ENCODE measurements around the gene KCNA2. TPM values are rescaled to one million over a fixed set of nuclear protein-coding genes. Genes with fewer than 3 reads are reported as not detected.

KCNA2 gene
- total and polyA plus RNA-seq, 2 of the 13 experiments (the other 11 are each of a cell fraction or from before 2014, with no cell fraction given), result not detected

- ATAC-seq (no peak), FAIRE-seq (no peak), DNase-seq (ENCODE audit: low spot score) (no peak)
- intact Hi-C loops (cut with micrococcal nuclease; ENCODE audit: unreplicated experiment) (no loop called here), in situ Hi-C loops (cut with HindIII; ENCODE audit: extremely low pct_ligation_motif_present, low pct_unique_long_range_greater_than_20kb) (no loop called here)
- Histone ChIP-seq H3K9me3 (ENCODE audit: low read length) (no peaks in the 10 kb centered on the region), H3K4me2 (ENCODE audit: low read depth, low read length) (no peak overlapping the region), H3K79me2 (ENCODE audit: insufficient read depth, low read length) (no peaks in the 10 kb centered on the region), H3K4me1 (ENCODE audit: insufficient read depth, low read length) (no peaks in the 10 kb centered on the region), H4K20me1 (ENCODE audit: insufficient read depth, low read length) (no peaks in the 10 kb centered on the region), H3K27ac (ENCODE audit: extremely low read length, insufficient read depth, low read length) (no peak overlapping the region), H3K27me3 (ENCODE audit: control insufficient read depth in 1 of 2, insufficient read depth in 2 of 2, low read length in 2 of 2) (0 out of 5 replicates have a peak, but pooled peaks cover 0 to 4% of the 10 kb centered on the region in 2 experiments), H3K4me3 (replicated peaks in 1 of 3; ENCODE audit: insufficient read depth in 1 of 3, low read depth in 2 of 3, low read length in 3 of 3) (no peak overlapping the region), H3K9ac (ENCODE audit: insufficient read depth, low read depth, low read length) (no peak overlapping the region), H3K36me3 (replicated peaks in 1 of 2; ENCODE audit: control insufficient read depth in 1 of 2, insufficient read depth in 2 of 2, low read length in 2 of 2) (no peaks in the 10 kb centered on the region), H2AFZ (ENCODE audit: low read length) (no peak overlapping the region)
- TF ChIP-seq ZNF367 (CRISPR knock-in tag; IDR thresholded peaks at IDR 0.05; ENCODE audit: borderline replicate concordance), result no peak
- 0 out of 2 replicates have a peak, but pooled peaks have one; percentile 8 for TF ChIP-seq NFE2L2 (IDR thresholded peaks at IDR 0.05; ENCODE audit: low read length)
- POLR2A ChIA-PET, result no interaction called here
- CTCF ChIA-PET (ENCODE audit: low intra/inter-chr PET ratio, low total read pairs), result no interaction called here
- no TSS peak for BruUV-seq (replicated peaks)
- WGBS (ENCODE audit: low lambda C conversion rate), result 0% methylated on average over 2 of the region's 2 CpGs
These were observed 33.7 kb upstream of the KCNA2 start for GRCh38 chr1:110639724-110640386.

GRCh38 chr1:110638556-110638955, 32.4 kb upstream of the KCNA2 start:
- H4K20me1 ChIP-seq (ENCODE audit: insufficient read depth, low read length), result no peaks in the 10 kb centered on the region
- H3K9ac ChIP-seq (ENCODE audit: insufficient read depth, low read depth, low read length), result no peak overlapping the region
- DNase-seq (ENCODE audit: low spot score), result no peak
- no peak overlapping the region for H3K27ac ChIP-seq (ENCODE audit: extremely low read length, insufficient read depth, low read length)
- intact Hi-C loops (cut with micrococcal nuclease; ENCODE audit: unreplicated experiment) (no loop called here), in situ Hi-C loops (cut with HindIII; ENCODE audit: extremely low pct_ligation_motif_present, low pct_unique_long_range_greater_than_20kb) (no loop called here)
- BruUV-seq (replicated peaks), result no TSS peak
- H2AFZ ChIP-seq (ENCODE audit: low read length), result no peak overlapping the region
- no peaks in the 10 kb centered on the region for H3K9me3 ChIP-seq (ENCODE audit: low read length)
- WGBS (ENCODE audit: low lambda C conversion rate), result 3% methylated on average over 6 of the region's 6 CpGs
- H3K79me2 ChIP-seq (ENCODE audit: insufficient read depth, low read length), result no peaks in the 10 kb centered on the region
- POLR2A ChIA-PET, result no interaction called here
- no peak for ATAC-seq
- H3K4me1 ChIP-seq (ENCODE audit: insufficient read depth, low read length), result no peaks in the 10 kb centered on the region
- no peaks in the 10 kb centered on the region for H3K36me3 ChIP-seq (replicated peaks in 1 of 2; ENCODE audit: control insufficient read depth in 1 of 2, insufficient read depth in 2 of 2, low read length in 2 of 2)
- no peak overlapping the region for H3K4me2 ChIP-seq (ENCODE audit: low read depth, low read length)
- H3K4me3 ChIP-seq (replicated peaks in 1 of 3; ENCODE audit: insufficient read depth in 1 of 3, low read depth in 2 of 3, low read length in 3 of 3), result no peak overlapping the region
- FAIRE-seq, result no peak
- peaks cover 0 to 4% of the 10 kb centered on the region in 2 experiments; a peak in 1 of 5 replicates for H3K27me3 ChIP-seq (ENCODE audit: control insufficient read depth in 1 of 2, insufficient read depth in 2 of 2, low read length in 2 of 2)
- CTCF ChIA-PET (ENCODE audit: low intra/inter-chr PET ratio, low total read pairs), result no interaction called here
- TF ChIP-seq ZNF530 (CRISPR knock-in tag; IDR thresholded peaks at IDR 0.05; ENCODE audit: low read depth) (no peak), LRRFIP1 (CRISPR knock-in tag; conservative IDR thresholded peaks at IDR 0.05) (no peak), RFX1 (IDR thresholded peaks at IDR 0.05) (no peak), MBNL3 (CRISPR knock-in tag; conservative IDR thresholded peaks at IDR 0.05) (no peak), ZNF589 (CRISPR knock-in tag; conservative IDR thresholded peaks at IDR 0.05) (no peak), UBTF (CRISPR knock-in tag; IDR thresholded peaks at IDR 0.05) (no peak), ARHGAP35 (CRISPR knock-in tag; IDR thresholded peaks at IDR 0.05; ENCODE audit: borderline replicate concordance) (no peak), YY1 (IDR thresholded peaks at IDR 0.05; ENCODE audit: insufficient read depth, insufficient replicate concordance, low read depth, low read length) (no peak), ZBTB21 (CRISPR knock-in tag; IDR thresholded peaks at IDR 0.05) (no peak), ZFP91 (CRISPR knock-in tag; IDR thresholded peaks at IDR 0.05; ENCODE audit: borderline replicate concordance) (no peak)
